Fibroblast of skin of abdomen (primary cell): ENCODE measurements around the gene SNORC.
"Not testable (repeated sequence)": the region's sequence is repeated elsewhere in the genome, so short reads cannot be mapped to it uniquely, and the experiment has no call there.

Experiments used
- DNase-seq: peaks from one replicate; pipeline ENCODE4 v3.0.0-alpha.2; 2013

Gene SNORC

DNA sequence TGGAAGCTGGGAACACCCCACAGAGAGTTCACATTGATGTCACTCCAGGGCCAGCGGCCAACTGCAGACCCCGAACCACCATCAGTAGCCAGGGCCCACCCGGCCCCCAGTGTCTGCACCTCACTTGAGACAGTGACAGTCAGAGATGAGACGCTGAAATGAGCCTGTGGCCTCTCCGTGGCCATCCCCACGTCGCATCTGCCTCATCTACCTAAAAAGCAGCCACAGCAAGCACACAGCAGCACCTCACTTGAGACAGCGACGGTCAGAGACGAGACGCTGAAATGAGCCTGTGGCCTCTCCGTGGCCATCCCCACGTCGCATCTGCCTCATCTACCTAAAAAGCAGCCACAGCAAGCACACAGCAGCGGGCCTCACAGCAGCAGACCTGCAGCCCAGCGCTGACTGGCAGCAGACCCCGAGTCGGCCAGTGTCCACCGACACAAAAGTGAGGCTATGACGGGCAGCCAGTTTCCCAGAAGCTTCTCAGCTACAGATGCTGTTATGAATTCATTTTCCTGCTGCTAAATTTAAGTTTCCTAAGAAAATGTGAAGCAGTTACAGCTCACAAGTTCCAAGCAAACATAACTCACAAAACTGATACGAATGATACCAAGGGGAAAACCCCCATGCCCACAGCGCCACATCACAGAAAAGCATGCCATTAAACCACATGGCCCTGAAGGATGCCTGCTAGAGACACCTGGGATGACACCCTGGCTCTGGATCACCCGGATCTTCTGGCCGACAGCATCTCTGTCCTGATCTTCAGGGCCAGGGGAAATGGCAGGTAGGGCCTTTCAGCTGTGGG, 27.7 kb downstream of the SNORC start:
- no peak for DNase-seq

- DNase-seq = peak; percentile 53
These were observed 28.8 kb downstream of the SNORC start for GRCh38 chr2:232898592-232899543.

GRCh38 chr2:232900811-232901735, 31.0 kb downstream of the SNORC start:
- DNase-seq = no peak

DNA sequence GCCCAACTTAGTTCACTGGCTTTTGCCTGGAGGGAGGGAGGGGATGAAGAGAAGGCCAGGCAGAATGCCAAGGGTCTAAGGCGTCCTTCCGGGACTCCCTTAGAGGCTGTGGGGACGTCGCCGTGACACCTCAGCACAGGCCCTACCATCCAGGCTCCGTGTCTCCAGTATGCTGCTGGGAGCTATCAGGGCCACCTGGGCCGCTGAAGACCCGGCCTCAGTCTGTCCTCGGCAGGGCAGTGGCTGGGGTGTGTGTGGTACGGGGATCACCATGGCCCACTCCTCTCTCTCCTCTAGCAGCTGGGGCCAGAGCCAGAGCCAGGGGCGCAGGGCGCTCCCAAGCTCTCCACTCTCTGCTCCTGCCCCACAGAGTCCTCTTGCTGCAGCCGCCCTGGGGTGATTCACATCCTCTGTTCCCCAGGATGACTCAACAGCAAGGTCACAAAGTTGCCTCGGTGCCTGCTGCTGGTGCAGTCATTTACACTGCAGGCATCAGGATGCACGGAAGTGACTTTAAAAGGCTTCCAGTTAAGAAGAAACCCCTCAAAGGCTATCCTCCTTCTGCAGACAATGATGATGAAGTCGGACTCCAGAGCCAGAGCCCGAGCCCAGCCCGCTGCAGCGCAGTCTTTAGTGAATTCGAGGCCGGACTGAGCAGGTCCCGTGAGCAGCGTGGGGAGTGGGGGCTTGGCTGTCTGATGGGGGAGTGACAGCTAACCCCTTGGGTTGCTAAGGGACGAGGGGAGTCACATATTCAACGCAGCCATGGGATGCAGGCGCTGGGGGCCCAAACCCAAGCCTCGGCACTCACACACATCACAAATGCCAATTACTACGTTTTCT, 31.9 kb downstream of the SNORC start:
- DNase-seq = peak; percentile 87

GRCh38 chr2:232903989-232904388, 33.9 kb downstream of the SNORC start:
- no peak for DNase-seq

DNA sequence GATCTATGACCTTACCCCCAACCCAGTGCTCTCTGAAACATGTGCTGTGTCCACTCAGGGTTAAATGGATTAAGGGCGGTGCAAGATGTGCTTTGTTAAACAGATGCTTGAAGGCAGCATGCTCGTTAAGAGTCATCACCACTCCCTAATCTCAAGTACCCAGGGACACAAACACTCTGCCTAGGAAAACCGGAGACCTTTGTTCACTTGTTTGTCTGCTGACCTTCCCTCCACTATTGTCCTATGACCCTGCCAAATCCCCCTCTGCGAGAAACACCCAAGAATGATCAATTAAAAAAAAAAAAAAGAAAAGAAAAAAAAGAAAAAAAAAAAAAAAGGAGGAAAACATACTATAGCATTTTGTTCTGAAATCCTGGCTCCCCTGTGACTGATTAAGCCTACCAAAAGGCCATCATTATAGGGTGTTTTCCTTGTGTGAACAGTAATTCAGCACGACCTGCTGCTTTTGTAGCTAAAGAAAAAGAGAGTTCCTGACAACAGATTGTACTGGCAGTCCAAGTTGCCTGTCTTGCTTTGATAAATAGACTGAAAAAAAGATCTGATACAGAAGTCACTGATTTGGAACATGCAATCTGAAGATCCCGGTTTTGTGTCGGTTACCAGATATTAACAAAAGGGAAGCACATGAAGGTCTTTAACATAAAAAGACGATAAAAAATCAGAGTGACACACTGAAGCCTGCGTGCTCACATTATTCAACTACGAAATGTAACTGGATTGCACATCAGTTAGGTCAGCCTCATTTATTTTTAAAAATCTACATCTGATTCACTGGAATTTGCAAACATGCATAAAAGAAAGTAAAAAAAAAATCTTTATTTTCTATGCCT, 37.0 kb downstream of the SNORC start:
- not testable (repeated sequence) for DNase-seq

DNA sequence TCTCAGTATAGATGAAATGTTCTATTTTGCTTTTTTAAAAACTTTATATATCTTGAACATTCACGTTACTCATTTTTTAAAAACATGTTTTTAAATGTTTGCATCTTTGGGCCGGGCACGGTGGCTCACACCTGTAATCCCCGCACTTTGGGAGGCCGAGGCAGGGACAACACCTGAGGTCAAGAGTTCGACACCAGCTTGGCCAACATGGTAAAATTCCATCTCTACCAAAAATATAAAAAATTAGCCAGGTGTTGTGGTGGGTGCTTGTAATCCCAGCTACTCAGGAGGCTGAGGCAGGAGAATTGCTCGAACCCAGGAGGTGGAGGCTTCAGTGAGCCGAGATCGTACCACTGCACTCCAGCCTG, 37.6 kb downstream of the SNORC start:
- not testable (repeated sequence) for DNase-seq

DNA sequence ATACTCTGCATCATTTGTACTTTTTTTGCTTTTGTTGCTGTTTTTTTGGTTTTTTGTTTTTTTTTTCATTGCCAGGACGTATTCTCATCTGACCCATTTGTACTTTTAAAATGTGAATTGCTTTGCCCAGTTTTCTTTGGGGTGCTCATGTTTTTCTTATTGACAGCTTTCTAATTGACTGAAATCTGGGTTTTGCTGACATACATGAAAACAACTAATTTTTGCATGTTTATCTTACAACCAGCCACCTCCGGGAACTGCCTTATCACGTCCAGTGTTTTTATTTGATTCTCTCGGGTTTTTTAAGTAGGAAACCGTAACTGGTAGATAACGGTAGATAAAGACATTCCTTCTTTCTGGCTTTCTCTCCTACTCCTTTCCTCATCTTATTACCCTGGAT, 38.6 kb downstream of the SNORC start:
- DNase-seq = no peak

- DNase-seq = no peak
These were observed 40.3 kb downstream of the SNORC start for GRCh38 chr2:232910376-232910775.

GRCh38 chr2:232911712-232912277, 41.7 kb downstream of the SNORC start:
- no peak for DNase-seq

- no peak for DNase-seq
These were observed 43.8 kb downstream of the SNORC start for GRCh38 chr2:232913903-232914302.

GRCh38 chr2:232919141-232919540, 49.1 kb downstream of the SNORC start:
- no peak for DNase-seq

DNA sequence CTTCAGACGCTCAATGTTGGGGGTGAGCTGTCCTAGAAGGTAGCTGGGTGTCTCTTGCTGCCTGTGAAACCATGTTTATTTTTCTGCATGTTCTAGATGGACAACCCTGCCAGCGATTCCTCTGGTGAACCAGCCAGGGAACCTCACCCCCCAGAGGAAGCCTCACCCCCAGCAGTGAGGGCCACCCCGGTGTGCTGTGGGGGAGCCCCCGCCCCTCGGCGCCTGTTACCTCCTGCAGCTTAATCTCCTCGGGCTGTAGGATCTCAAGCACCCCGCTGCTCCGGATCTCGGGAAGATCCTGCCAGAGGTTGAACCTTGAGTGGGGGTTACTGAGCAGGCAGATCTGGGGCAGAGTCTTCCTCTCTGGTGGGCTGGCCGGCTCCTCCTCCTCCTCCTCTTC, 50.0 kb downstream of the SNORC start:
- no peak for DNase-seq

GRCh38 chr2:232920760-232921159, 50.7 kb downstream of the SNORC start:
- DNase-seq = no peak

DNA sequence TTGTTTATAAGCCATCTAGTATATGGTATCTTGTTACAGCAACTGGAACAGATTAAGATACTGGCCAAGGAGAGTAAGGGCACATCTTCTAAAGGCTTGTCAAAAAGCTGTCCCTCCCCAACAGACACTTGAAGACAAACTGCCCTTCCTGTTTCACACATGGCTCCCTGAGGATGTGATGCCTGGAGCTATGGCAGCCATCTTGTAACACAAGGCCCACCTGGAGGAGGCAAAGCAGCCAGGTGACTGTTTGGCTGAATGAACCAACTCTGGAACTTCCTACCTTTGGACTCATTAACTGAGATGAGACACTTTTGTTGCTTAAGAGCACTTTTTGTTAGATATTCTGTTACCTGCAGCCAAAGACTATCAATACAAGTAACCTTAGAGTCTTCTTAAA, 54.4 kb downstream of the SNORC start:
- DNase-seq = no peak

DNA sequence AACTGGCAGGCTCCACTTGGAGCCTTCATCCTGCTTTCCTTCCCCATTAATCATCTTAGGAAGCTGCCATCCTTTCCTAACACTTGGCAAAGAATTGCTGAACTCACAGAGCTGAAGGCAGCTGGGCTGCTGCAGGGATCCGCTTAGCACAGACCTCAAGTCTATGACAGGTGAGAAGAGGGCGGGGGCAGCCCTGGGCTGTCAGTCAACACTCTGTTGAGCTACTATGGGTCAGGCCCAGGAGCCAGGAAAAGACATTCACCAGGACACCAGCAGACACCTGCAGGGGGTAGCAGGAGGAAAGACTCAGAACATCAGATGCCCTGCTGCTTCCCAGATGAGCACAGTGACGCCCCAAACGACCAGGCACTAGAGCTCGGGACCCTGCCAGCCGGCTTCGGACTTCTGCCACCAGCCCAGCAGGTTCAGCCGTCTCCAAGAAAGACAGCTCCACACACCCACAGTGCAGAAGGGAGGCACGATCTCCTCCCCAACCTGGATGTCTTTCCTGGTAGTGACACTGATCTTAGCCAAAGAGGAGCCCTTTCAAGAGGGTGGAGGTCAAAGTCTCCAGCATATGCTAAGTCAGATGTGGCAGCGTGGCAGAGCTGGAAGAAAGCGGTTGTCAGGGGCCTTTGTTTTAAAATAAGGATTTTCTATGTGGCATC, 55.2 kb downstream of the SNORC start:
- DNase-seq = no peak

- no peak for DNase-seq
These were observed 55.7 kb downstream of the SNORC start for GRCh38 chr2:232925821-232926156.

- no peak for DNase-seq
These were observed 56.4 kb downstream of the SNORC start for GRCh38 chr2:232926431-232926939.

DNA sequence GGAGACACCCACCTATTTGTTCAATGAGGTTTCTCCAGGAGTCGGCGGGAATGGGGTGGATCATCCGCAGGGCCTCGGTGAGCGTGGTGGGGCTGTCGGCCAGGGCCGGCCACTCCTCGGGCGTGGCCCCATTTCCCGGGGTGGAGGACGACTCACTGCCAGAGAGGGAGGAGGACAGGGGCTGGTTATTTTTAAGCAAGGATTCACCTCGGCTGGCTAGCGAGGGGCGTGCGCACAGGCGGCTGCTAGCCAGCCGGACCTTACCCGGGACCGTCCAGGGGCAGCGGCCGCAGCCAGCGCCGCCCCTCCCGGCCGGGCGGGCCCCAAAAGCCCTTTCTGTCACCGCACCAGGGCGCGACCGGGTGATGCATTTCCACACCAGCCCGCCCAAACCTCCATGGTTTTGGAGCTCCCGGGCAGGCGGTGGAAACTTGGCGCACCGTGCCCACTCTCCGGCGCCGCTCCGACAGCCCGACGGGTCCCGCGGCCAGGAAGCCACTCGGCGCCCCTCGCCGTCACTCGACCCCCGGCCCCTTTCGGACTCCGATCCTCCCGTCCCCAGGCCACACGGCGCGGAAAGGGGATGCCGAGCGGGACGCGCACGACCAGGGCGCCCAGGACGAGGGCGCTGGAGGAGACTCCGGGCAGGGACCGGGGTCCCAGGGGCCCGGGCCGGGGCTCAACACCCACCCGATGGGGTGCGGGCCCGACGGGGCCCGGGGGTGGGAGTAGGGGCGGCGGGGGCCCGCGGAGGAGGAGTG, 57.1 kb downstream of the SNORC start:
- no peak for DNase-seq
